Stimulated activated CD8-positive, alpha-beta memory T cell treated with anti-CD3 and anti-CD28 coated beads, Interleukin-2, amount 100 ng/mL, for 48 hours (primary cell): ENCODE results near the gene CISH.
A peak's percentile ranks its signal among the peaks of the same experiment; 100 is the strongest.

ENCODE experiments used
- DNase-seq, 2 donors: peaks; one replicate each; pipeline ENCODE4 v3.0.0-alpha.2; 2020; ENCODE audit warnings: low read depth in 2 of 2

CISH gene

DNA sequence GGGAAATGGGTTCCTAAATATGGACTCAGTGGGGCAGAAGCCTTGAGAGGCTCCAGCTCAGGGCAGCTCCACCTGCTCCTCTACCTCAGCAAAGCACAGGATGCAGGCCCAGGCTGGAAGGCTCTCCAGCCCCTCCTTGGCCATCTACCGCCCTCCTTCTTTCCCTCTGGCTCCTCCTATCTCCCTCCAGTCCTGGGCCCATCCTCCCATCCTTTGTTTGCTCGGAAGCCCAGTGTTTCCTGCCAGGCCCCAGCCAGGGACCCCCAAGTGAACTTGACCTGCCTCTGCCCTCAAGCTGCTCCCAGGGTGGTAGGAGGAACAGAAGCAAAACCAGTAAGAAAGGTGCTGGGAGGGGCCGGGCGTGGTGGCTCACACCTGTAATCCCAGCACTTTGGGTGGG, 25.4 kb upstream of the CISH start:
- DNase-seq: no peak

DNA sequence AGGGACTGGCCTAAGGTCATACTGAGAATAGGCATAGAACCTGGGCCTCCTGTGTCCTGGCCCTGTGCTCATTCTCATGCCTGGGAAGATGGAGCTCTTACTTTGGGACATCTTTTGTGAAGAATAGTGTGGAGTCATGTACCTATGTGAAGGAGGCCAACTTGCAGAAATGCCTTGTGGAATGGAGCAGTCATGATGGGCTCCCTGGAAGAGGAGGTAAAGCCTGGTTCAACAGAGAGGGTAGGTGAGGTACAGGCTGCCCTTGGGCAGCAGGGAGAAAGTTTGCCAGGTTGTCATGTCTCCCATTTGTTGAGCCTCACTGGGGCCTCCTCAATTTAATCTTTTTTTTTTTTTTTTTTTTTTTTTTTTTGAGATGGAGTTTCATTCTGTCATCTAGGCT, 23.5 kb upstream of the CISH start:
- DNase-seq: no peak

DNA sequence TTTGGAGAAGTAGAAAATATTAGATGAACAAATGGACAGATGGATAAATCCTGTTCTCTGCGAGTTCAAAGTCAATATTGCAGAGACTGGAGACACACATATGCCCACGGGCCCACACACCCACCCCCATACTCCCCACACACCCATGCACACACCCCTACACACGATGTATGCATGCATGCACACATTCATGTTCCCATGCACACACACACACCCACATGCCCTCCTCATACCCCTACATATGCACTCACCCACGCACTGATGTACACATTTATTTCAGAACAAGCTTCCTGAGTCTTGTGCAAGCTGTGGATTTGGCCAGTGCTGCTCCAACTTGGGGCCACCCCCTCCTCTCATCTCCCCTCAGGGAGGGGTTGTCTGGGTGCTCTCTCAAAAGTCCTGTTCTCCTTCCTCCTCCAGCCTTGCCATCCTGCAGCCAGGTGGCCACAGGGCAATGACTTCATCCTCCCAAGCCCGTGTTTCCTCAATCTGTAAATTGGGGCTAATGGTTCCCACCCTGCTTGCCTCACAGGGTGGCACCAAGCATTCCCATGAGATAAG, 21.7 kb upstream of the CISH start:
- no peak for DNase-seq

DNA sequence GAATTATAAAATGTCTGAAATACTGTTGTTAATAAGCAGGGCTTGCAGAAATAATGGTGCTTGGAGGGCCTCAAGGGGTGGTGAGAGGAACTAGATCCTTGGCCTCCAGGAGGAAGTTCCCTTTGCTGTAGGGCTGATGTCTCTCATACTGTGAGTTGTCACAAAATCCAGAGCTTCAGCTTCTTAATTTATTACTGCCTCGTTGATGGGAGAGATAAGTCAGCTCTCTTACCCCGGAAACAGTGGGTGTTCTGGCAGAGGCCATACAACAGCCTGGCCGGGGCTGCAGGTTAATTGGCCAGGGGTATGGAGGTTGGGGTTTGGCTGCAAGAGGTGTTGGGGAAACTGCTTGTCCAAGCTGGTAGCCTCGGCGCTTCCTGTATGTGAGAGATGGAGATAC, 20.9 kb upstream of the CISH start:
- no peak for DNase-seq

DNA sequence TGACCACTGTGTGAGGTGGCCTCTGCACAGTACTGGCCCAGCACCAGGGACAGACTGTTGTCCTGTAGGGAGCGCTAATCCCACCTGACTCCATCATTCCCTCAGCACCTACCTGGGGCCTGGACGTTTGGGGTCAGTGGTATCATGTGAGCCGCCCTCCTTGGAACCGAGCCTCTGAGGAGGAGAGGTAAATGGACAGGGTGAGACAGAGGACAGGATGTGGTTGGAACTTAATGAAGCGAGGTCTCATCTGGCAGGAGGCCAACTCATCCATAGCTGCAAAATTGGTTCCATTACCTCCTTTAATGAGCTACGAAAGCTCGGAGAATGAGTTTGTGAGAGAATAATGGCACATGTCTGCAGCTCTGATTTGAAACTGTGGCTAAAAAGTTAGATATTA, 19.3 kb upstream of the CISH start:
- DNase-seq: no peak

DNA sequence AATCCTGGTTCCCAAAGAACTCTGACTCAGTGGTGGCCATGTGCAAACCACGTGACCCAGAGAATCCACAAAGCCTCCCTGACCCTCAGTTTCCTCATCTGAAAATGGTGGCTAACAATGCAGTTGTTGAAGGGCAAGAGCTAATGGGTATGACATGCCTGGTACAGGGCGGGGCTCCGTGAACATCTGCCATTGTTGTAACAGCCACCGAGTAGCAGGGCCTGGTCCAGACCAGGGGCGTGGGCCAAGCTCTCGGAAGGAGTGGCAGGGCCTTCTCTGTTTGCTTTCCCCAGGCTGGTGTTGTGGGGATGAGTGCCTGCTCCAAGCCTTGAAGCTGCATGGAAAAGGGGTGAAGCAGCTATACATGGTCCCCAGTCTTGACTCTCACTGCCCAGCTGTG, 18.8 kb upstream of the CISH start:
- DNase-seq: no peak

DNA sequence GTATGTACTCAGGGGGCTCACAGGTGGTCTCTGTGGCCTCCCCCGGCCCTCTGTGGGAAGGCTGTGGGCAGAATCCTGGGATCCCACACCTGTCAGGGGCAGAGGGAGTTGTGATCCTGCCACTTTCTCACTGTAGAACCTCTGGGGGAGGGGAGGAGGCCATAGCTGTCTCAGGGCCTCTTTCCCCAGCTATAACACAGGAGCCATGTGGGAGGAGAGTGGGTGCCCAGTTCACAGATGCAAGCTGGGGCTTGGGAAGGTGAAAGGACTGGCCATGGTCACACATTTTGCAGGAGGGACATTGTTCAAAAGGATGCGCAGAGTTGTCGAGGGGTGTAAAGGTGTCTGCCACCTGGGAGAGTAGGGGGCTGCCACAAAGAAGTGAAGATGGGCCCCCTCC, 17.0 kb upstream of the CISH start:
- no peak for DNase-seq

DNA sequence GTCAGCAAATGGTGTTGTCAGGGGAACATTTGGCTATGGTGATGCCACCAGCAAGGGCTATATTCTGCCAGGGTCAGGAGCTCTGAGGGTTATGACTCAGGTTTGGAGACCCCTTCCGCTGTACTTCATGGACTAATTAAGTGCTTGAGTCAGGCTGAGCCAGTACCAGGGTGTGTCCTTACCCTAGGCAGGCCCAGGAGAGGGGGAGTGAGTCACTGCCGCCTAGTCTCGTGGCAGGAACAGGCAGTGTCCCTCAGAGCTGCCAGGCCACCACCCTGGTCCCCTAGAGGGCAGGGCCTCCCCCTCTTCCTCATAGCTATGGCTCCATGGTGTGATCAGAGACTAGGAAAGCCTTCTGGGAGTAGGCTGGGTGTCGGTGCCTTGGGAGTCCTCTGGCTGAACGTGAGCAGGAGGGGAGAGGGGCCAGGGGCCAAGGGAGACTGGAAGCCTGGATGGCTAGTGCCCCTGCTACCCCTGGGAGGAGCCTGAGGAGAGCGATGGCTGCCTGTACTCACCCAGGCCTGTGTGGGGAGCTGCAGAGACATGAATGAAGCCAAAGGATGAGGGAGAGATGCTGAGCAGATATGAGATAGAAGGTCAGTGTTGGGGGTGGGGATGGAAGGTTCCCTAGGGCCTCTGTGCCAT, 16.0 kb upstream of the CISH start:
- no peak for DNase-seq

DNA sequence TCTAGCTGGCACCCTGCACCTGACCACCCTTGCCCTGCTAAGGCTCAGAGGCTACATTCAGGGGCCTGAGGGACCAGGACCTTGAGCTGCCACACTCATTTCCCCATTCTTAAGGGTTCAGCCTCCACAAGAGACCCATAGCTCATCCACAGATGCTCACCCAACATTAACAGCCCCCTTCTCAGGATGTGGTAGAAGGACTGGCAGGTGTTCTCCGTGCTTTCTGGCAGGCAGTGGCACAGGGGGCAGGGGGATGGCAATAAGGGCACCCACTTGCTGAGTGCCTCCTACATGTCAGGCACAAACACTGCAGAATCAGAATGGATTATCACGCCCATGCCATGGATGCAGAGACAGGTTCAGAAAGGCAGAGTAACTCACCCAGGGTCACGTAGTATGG, 14.8 kb upstream of the CISH start:
- DNase-seq: no peak

DNA sequence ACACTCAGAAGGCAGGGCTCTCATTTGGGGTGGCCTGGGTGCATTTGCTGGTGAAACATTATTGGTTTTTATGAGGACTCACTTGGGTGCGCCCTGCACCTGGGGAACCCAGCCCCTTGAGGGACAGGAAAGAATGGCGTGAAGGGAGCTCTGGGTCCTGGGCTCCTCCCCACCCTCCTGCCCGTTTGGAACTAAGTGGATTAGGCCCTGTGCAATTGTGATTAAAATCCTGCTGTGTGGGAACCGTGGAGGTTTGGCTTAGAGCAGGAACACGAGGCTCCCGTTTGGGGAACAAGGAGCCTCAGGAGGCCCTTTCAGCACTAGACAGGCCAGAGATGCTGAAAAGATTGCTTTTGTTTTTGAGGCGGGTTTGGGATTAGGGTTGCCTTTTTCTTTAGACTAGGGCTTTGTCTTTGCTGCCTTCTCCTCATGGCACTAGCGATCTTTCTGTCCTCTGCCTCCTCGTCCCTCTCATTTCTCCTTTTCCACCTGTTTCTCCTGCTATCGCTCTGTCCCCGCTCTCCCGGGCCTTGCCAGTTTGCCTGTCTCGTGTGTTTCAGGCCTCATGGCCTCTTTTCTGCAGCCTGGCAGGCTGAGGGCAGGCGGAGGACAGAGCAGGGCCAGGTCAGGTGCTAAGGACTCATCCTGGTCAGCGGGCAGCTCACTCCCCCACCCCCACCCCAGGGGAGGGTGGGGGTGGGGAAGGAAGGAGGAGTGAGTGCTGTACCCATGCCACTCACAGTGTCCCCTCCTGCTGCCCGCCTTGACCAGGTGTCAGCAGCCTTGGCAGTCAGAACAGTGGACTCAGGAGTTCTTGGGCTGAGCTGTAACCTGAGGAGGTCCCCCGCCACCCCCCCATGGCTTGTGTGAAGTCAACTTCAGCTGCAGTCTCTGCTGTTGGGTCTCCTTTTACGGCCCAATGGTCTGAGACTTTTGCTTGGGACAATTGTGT, 13.9 kb upstream of the CISH start:
- no peak for DNase-seq

DNA sequence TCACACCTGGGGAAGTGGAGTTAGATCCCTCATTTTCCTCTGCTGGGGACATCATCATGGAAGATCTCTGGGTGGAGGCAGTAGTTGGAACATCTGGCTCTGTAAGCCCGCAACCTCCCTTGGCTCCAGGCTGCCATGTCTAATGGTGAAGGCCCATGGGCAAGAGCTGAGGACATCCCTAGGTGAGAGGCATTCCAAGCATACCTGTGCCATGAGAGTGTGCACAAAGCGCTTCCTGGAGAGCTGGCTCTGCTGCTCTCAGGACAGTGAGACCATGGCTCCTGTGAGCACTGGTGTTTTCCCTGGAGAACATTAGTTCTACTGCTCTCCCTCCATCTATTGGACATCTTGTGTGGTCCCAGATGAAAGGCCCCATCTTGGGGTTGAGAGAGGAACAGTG, 13.1 kb upstream of the CISH start:
- DNase-seq: no peak

DNA sequence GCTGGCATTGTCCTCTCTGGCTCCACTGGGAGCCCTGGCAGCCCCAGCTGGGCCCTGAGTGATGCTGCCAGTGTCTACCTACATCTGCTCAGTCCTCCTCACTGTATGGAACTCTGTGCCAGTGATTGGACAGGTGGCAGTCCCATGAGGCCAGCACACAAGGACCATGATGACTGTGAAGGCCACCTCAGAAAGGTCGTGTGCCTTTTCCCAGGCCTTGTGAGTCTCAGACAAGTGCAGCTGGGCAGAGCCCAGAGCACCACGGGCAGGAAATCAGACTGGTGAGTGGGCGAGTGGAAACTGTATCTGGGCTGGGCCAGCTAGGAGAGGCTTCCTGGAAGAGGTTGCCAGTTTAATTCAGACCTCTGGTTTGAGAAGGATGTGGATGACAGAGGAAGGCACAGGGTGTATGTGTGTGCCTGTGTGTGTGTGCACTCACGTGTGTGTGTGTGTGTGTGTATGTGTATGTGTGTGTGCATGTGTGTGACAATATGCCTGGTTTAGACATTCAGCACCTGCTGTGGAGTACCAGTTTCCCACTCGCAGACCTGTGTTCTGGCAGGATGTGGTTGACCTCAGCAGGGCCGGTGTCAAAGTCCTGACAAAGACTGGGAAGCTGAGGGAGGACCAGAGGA, 12.4 kb upstream of the CISH start:
- DNase-seq: no peak

DNA sequence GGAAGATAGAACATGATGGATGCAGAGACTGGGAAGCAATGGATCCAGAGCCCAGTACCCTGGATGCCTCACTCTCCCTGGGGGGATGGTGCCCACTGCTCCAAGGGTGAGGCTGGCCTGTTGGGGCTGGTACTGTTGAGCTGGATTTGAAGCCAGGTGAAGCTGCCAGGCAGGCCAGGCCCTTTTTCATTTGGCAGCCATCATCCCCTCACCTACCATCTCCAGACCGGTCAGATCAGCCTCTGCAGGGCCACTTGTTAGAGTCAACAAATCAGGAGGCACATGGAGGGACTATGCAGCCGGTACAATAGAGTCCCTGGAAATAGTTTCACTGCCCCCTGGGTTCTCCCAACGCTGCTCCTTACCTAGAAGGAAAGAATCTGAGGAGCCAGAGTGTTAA, 11.3 kb upstream of the CISH start:
- DNase-seq: no peak

DNA sequence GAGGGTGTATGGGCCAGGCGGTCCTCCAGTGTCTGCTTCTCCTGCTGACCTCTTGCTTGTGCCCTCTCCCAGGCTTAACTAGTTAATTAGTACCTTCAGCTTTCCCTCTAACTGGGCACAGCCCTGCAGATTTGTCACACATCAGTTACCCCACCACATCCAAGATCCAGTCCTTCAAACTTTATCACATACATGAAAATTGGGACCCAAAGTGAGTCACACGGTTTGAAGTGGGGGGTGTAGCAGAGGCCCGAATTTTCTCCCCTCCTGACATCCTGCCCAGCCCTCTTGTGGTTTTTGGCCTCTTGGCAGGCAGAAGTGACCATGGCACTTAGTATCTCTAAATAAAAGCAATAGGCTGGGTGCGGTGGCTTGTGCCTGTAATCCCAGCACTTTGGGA, 9.2 kb upstream of the CISH start:
- no peak for DNase-seq

DNA sequence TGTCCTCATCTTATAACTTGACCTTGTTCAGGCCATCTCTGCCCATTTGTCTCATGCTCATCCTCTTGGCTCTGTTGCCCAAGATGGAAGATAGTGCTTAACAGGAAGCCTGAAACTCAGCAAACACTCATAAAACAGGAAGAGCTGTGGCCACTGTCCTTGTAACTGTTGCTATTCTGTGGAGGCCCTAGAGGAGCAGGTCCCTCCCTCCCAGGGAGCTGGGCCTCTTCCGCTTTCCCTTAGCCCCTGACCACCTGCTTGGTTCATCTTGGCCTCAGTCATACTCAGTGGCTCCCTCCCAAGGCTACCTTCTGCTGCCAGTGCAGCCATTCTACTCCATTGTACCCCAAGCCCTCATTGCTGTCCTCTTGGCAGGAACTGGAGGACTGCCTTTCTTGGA, 8.8 kb upstream of the CISH start:
- DNase-seq: no peak

DNA sequence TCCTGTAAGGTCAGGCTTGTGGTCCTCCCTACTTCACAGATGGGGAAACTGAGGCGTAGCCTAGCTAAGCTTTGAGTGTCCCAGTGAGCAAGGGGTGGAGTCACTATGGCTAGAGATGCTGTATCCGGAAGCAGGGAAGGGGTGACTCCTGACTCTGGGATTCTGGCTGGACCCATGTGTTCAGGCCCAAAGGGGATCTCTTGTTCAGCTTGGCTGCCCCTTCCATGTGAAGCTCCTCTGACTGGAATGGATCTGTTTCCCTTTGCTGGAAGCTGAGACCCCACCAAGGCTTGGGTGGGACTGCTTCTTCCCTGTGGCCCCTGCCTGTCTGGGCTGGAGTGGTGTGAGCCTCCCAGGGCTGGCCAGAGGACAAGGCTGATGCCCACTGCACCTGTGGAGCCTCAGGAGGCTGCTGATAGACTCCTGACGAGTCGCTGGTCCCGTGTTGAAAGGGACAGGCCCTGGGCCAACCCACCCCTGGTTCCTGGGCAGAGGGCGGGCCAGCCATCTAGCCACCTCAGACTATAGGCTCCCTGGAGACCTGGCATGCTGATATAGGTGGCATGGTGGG, 6.4 kb upstream of the CISH start:
- DNase-seq: no peak

DNA sequence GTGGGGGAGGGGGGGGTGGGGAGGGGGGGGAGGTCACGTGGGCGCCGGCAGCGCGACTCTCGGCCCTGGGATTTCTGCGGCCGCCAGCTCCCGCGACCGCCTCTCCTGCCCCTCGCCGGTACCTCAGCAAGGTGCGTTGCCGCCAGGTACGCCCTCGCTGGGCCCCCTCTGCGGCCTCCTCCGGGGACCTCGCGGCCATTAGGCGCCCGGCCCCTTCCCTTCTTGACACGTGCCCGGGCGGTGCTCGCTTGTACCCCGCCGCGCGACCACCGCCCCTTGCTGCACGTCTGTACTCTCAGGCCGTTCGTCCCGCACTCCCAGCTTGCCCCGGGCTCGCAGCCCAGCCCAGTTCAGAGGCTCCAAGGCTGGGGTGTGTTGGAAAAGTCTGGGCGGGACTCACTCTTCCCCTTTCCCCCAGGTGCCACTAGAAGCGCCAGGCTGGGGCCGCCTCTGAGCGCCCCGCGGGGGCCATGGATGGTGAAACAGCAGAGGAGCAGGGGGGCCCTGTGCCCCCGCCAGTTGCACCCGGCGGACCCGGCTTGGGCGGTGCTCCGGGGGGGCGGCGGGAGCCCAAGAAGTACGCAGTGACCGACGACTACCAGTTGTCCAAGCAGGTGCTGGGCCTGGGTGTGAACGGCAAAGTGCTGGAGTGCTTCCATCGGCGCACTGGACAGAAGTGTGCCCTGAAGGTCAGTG, 5.7 kb upstream of the CISH start, which contains the start of gene MAPKAPK3:
TSS of gene MAPKAPK3 (plus strand) at position 56 of the 696 bp plus-strand sequence. CDS start at position 471, 415 bp downstream.
- DNase-seq: no peak

DNA sequence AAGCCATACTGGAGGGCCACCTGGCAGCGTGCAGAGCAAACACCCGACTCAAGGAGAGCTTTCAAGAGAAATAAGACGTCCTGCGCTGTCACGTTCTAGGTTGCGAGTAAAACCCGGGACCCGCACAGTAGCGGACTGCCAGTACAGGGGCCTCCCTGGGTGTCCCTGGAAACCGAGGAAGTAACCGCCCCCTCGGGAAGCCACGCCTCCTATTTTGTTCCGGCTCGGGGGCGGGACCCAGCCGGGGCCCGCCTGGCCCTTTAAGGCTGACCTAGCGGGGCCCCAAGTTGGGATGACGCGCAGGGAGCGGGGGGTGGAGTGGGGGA, 5.2 kb upstream of the CISH start:
- peak; percentile 91 to 97 for DNase-seq

DNA sequence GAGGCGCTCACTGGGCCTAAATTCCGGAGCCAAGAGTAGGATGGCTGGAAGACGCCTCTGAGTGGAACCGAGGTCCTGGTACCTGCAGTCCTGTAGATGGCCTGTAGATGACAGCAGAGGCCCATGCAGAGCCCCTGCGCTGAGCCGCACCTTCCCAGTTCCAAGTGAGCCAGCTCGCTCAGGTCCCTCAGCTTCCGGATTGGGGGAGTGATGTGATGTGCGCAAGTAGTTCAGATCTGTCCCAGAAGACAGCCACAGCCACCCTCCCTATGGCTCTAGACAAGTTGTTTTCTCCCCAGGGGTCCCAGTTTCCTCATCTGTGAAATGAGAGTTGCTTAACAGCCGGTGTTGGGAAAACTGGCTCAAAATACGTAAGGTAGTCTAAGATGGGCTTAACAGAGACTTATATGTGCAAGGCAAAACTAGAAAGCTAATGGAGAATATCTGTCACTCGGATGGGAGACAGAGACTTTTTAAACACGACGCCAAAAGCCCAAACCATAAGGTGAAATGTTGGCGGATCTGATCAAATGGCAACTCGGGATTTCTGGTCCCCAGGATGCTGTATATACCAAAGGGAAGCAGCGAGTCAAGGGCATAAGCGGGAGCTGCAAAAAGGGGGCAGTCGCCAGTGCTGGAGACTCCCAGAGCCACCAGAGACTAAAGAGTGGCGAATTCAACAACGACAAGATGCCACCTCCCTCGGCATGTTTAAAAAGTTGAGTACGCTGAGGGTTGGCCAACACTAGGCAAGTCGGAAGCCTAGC, 4.6 kb upstream of the CISH start:
- peak in 1 of 2 donors; percentile 77 for DNase-seq

DNA sequence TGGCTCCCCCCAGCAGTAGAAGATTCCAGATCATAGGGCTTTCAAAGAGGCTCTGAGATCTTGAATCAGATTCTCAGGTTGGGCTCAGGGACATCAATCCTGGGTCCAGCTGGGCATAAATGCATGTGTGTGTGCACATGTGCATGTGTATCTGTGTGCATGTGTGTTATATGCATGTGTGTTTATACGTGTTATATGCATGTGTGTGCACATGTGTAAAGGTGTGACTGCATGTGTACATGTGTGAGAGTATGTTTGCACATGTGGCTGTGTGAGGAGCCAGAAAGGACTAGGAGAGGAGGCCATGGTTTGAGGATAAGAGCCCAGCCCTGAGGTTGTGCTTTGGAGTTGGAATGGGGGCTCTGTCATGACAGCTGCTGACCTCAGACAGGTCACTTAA, 3.6 kb upstream of the CISH start:
- no peak for DNase-seq
